H1 (cell line): ENCODE results near the gene ABCF2. TPM values are rescaled to one million over a fixed set of nuclear protein-coding genes. Genes with fewer than 3 reads are reported as not detected.

Source experiments
- CHD2 ChIP-seq: IDR thresholded peaks from 2 replicates; pipeline ENCODE4 v1.6.1; 2012; ENCODE audit warnings: low read length, improper control_type of control experiment
- HDAC2 ChIP-seq, 2 experiments: fragments of 300-600 bp in 1 of 2; sonication (generic) in 1 of 2; IDR thresholded peaks; 2 replicates each; pipeline ENCODE4 v1.6.1; 2011 to 2012; ENCODE audit warnings: low read depth in 2 of 2, low read length in 2 of 2, mild to moderate bottlenecking in 2 of 2, moderate library complexity in 2 of 2, borderline replicate concordance in 1 of 2, inconsistent platforms in 1 of 2
- TCF12 ChIP-seq: IDR thresholded peaks from 2 replicates; pipeline ENCODE4 v1.6.1; 2011; ENCODE audit warnings: low read depth, mild to moderate bottlenecking, low read length
- YY1 ChIP-seq: IDR thresholded peaks from 2 replicates; pipeline ENCODE4 v1.6.1; 2011; ENCODE audit warnings: low read depth, mild to moderate bottlenecking, low read length
- polyA plus RNA-seq, 7 experiments: library from polyadenylated mRNA; depleted of rRNA in 3 of 7; stranded (reverse) in 5 of 7; unstranded in 2 of 7; fragments of >200 nt in 5 of 7; fragments of 200-250 nt in 2 of 7; gene quantifications; 1 replicate in 5 of 7; 2 replicates in 1 of 7; 4 replicates in 1 of 7; pipeline versions ENCODE4 v1.2.1 to v1.2.3, GENCODE V29; 2011 to 2013; ENCODE audit warnings: missing spikeins in 2 of 7, mixed read lengths in 2 of 7
- total RNA-seq: library from RNA; stranded (reverse); fragmentation: NEBNext Ultra II Directional; extraction: Animal tissue kit (Norgen Biotek cat#: 25700); gene quantifications from 2 replicates; pipeline ENCODE4 v1.2.1, GENCODE V29; 2021
- TF ChIP-seq, protein P1 (sequence below): IDR thresholded peaks from 2 replicates; pipeline ENCODE4 v1.6.1; 2012; ENCODE audit warnings: low read length, inconsistent platforms

The ABCF2 gene
- total and polyA plus RNA-seq, 2 of the 8 experiments (the other 6 are each of a cell fraction or from before 2014, with no cell fraction given) = 28.0 to 55.0 TPM

DNA sequence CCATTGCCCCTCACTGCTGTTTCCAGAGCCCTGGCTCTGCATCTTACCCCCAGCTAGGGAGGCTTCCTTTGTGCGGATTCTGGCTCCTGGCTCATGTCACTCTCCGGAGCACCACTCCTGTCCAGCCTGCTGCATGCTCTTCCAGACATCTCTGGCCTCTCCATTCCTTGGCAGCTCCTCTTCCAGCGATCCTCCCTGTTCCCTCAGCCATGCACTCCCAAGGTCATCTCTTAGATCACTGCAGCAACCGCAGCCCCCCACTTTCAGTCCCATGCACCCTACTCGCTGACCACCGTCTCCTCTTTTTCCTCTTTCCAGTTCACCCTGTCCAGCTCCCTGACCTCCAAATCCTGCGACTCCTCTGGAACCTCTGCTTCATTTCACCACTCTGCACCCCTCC, 28.4 kb upstream of the ABCF2 start (continued):
- TF ChIP-seq, protein P1, sequence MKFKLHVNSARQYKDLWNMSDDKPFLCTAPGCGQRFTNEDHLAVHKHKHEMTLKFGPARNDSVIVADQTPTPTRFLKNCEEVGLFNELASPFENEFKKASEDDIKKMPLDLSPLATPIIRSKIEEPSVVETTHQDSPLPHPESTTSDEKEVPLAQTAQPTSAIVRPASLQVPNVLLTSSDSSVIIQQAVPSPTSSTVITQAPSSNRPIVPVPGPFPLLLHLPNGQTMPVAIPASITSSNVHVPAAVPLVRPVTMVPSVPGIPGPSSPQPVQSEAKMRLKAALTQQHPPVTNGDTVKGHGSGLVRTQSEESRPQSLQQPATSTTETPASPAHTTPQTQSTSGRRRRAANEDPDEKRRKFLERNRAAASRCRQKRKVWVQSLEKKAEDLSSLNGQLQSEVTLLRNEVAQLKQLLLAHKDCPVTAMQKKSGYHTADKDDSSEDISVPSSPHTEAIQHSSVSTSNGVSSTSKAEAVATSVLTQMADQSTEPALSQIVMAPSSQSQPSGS = no peak
- TF ChIP-seq HDAC2 (IDR thresholded peaks at IDR 0.05; ENCODE audit: borderline replicate concordance in 1 of 2, low read depth in 2 of 2, low read length in 2 of 2) (no peak), TCF12 (no peak), YY1 (no peak), CHD2 (no peak)
